Measurements from ENCODE around the gene SCARF1.

The SCARF1 gene

GRCh38 chr17:1590029-1590746, 55.3 kb downstream of the SCARF1 start:
- no peak overlapping the region; the same call in 1 of the 2 replicates for H3K4me3 ChIP-seq (ENCODE audit: low read depth, low read length)
- POLR2A ChIA-PET, result no interaction called here
- TF ChIP-seq CTCF (IDR thresholded peaks at IDR 0.05; ENCODE audit: insufficient read depth, low read length, missing control alignments), result no peak
- peak; percentile 24 for DNase-seq (ENCODE audit: low read depth, low spot score)
- CTCF ChIA-PET, result interaction anchor here (1.0 to 1.4 kb wide), 4 partner anchors 13 to 58 kb away, joined by 4 to 7 read pairs (median 5); no protein-coding TSS in a partner anchor

- ChIA-PET CTCF (interaction anchor here (0.7 to 1.4 kb wide), 5 partner anchors 9 to 59 kb away, joined by 3 to 5 read pairs (median 4); no protein-coding TSS in a partner anchor), POLR2A (no interaction called here)
- H3K4me3 ChIP-seq (ENCODE audit: low read depth, low read length), result no peak overlapping the region
- DNase-seq (ENCODE audit: low read depth, low spot score), result no peak
- TF ChIP-seq CTCF (IDR thresholded peaks at IDR 0.05; ENCODE audit: insufficient read depth, low read length, missing control alignments), result no peak
Measured at GRCh38 chr17:1588821-1589585, 56.5 kb downstream of the SCARF1 start.

- no peak for TF ChIP-seq CTCF (IDR thresholded peaks at IDR 0.05; ENCODE audit: insufficient read depth, low read length, missing control alignments)
- POLR2A ChIA-PET, result no interaction called here
- H3K4me3 ChIP-seq (ENCODE audit: low read depth, low read length), result no peak overlapping the region
- DNase-seq (ENCODE audit: low read depth, low spot score), result no peak
- CTCF ChIA-PET, result no interaction called here
Measured at GRCh38 chr17:1584167-1584566, 61.4 kb downstream of the SCARF1 start.
